ENCODE measurements around the gene FAM163B.

The FAM163B gene

GRCh38 chr9:133609311-133610098 is at the start of gene FAM163B (continued):
- TF ChIP-seq ZNF639 (tag by site-specific recombination; IDR thresholded peaks at IDR 0.05), result no peak
- no peak for TF ChIP-seq ZNF514 (tag by site-specific recombination; IDR thresholded peaks at IDR 0.05)
- TF ChIP-seq ZNF518A (tag by site-specific recombination; conservative IDR thresholded peaks at IDR 0.05; ENCODE audit: low read depth), result no peak
- TF ChIP-seq FEZF1 (tag by site-specific recombination; IDR thresholded peaks at IDR 0.05), result no peak
- no peak for TF ChIP-seq ZNF280C (tag by site-specific recombination; IDR thresholded peaks at IDR 0.05)
- TF ChIP-seq ZNF548 (tag by site-specific recombination; IDR thresholded peaks at IDR 0.05), result no peak
- TF ChIP-seq ZNF76 (tag by site-specific recombination; IDR thresholded peaks at IDR 0.05; ENCODE audit: borderline replicate concordance, low read depth), result no peak
- TF ChIP-seq ZNF677 (tag by site-specific recombination; IDR thresholded peaks at IDR 0.05), result no peak
- no peak for TF ChIP-seq ZNF529 (tag by site-specific recombination; IDR thresholded peaks at IDR 0.05; ENCODE audit: insufficient replicate concordance)
- TF ChIP-seq ZNF311 (tag by site-specific recombination; IDR thresholded peaks at IDR 0.05; ENCODE audit: borderline replicate concordance), result no peak
- no peak for TF ChIP-seq MYNN (tag by site-specific recombination; IDR thresholded peaks at IDR 0.05; ENCODE audit: borderline replicate concordance)
- TF ChIP-seq ZFP41 (tag by site-specific recombination; IDR thresholded peaks at IDR 0.05; ENCODE audit: borderline replicate concordance), result no peak
- no peak for TF ChIP-seq ZNF521 (tag by site-specific recombination; IDR thresholded peaks at IDR 0.05)
- TF ChIP-seq ZNF660 (tag by site-specific recombination; IDR thresholded peaks at IDR 0.05), result no peak
- no peak for TF ChIP-seq ZNF555 (tag by site-specific recombination; conservative IDR thresholded peaks at IDR 0.05)
- TF ChIP-seq RBAK (tag by site-specific recombination; IDR thresholded peaks at IDR 0.05), result no peak
- TF ChIP-seq INSM2 (tag by site-specific recombination; IDR thresholded peaks at IDR 0.05), result no peak
- TF ChIP-seq KLF8 (tag by site-specific recombination; IDR thresholded peaks at IDR 0.05), result no peak
- TF ChIP-seq ZNF335 (tag by site-specific recombination; conservative IDR thresholded peaks at IDR 0.05), result no peak
- TF ChIP-seq KLF9 (tag by site-specific recombination; IDR thresholded peaks at IDR 0.05; ENCODE audit: low read depth), result no peak
- no peak for TF ChIP-seq ZNF585B (tag by site-specific recombination; IDR thresholded peaks at IDR 0.05)
- TF ChIP-seq ZNF785 (tag by site-specific recombination; IDR thresholded peaks at IDR 0.05), result no peak
- TF ChIP-seq ZNF707 (tag by site-specific recombination; IDR thresholded peaks at IDR 0.05), result no peak
- no peak for TF ChIP-seq ZNF416 (tag by site-specific recombination; IDR thresholded peaks at IDR 0.05)
- no peak for TF ChIP-seq ZSCAN30 (tag by site-specific recombination; IDR thresholded peaks at IDR 0.05)
- no peak for TF ChIP-seq ZNF623 (tag by site-specific recombination; IDR thresholded peaks at IDR 0.05)
- TF ChIP-seq KLF1 (tag by site-specific recombination; IDR thresholded peaks at IDR 0.05), result no peak
- no peak for TF ChIP-seq ZFP69B (tag by site-specific recombination; IDR thresholded peaks at IDR 0.05)
